GM21367 (cell line): Measurements from ENCODE around the gene PPAN.

Source experiments
- ATAC-seq: cut with Tn5 transposase; IDR thresholded peaks from one replicate; pipeline ENCODE4 v1.9.1; 2021; ENCODE audit not compliant: unreplicated experiment

PPAN gene

DNA sequence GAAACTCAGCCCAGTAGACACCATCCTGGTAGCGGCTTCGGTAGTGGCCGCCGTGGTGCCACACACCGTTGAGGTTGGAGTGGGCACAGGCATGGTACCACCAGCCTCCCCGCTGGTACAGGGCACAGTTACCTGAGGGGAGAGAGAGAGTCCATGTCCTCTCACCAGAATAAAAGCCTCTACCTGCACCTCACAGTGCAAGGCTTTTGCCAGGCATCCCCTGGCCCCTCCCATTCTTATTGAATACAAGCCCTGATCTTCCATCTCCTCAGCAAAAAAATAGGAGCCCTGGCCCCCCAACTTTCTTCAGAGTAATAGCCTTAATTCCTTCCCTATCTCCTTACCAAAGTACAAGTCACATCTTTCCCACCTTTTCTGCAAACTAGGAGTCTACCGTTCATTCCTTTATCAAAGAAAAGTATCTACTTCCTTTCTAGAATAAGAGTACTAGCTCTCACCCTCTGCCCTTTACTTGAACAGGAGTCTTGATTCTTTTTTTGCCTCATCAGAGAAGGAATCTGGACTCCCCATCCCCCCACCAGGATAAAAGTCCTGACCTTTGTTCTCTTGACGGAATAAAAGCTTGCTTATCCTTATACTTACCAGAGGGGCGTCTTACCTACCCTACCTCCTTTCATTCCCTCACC lies 13.4 kb upstream of the PPAN start:
- no peak for ATAC-seq

GRCh38 chr19:10093295-10094186 lies 12.6 kb upstream of the PPAN start:
- ATAC-seq = no peak

DNA sequence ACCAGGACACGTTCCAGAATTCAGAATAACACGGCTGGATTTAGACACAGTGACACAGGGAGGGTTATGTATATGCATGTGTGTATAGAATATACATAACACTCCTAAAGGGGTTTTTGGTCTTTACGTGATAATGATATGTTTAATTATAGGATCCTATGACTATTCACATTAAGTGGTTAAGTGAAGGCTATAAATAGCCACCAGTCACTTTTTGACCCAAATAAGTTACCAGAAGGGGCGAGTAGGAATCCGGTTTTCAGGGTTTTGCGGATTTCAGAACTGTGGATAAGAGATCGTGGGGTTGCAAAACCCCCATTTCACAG lies 10.6 kb upstream of the PPAN start:
- no peak for ATAC-seq

- no peak for ATAC-seq
These were observed 10.1 kb upstream of the PPAN start for GRCh38 chr19:10095948-10096614.

GRCh38 chr19:10096615-10096963 lies 9.6 kb upstream of the PPAN start:
- ATAC-seq = no peak

- no peak for ATAC-seq
These were observed 5.9 kb upstream of the PPAN start for GRCh38 chr19:10100163-10100785.

- ATAC-seq = no peak
These were observed 3.4 kb upstream of the PPAN start for GRCh38 chr19:10102787-10103236.

DNA sequence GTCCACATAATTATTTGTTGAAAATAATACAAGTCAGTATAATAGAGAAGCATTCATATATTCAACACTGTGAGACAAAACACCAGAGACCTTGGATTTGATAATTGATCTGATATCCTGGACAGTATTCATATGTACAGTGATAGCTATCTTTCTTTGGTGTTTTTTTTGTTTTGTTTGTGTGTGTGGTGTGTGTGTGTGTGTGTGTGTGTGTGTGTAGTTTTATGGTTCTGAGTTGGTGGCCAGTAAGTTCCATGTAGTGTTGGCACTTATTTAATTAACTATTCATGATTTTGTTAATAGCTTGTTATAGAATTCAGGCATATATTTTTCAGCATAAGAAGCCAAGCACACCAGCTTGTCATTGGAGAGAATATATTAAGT lies 2.0 kb upstream of the PPAN start:
- no peak for ATAC-seq

- peak; percentile 34 for ATAC-seq
These were observed 1.3 kb upstream of the PPAN start for GRCh38 chr19:10104665-10105508.

GRCh38 chr19:10105509-10106099 lies 558 bp upstream of the PPAN start:
- ATAC-seq = no peak

DNA sequence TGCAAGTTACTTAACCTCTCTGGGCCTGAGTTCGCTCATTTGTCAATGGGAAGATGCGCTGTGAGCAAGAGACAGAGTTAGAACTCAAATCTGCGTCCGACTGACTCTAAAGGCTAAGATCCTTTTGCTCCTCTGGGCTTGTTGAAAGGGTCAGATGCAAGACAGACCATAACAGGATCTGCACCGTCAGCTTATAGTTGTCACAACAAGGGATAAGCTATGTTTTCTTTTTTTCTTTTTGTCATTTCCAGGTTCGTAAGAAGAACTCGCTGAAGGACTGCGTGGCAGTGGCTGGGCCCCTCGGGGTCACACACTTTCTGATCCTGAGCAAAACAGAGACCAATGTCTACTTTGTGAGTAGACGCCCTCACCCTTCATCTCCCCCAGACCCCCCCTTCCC lies 1.1 kb downstream of the PPAN start:
- no peak for ATAC-seq

GRCh38 chr19:10107817-10108367 lies 1.7 kb downstream of the PPAN start:
- ATAC-seq = no peak

GRCh38 chr19:10109528-10109927 lies 3.4 kb downstream of the PPAN start:
- ATAC-seq = no peak

- no peak for ATAC-seq
These were observed 4.2 kb downstream of the PPAN start for GRCh38 chr19:10110076-10110971.

DNA sequence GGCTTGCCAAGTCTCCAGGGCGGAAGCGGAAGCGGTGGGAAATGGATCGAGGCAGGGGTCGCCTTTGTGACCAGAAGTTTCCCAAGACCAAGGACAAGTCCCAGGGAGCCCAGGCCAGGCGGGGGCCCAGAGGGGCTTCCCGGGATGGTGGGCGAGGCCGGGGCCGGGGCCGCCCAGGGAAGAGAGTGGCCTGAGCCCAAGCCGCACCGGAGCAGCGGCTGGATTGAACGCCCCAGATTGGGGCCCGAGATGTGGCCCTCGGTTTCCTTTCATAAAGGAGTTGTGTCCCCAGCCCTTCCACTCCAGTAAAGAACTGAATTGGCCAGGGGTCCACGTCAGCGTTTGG lies 4.8 kb downstream of the PPAN start:
- ATAC-seq = no peak

GRCh38 chr19:10111405-10111811 lies 5.2 kb downstream of the PPAN start, which contains the start of gene P2RY11:
Gene P2RY11, plus strand, starts transcription at chr19:10111693. Its CDS starts 29 bp downstream, at chr19:10111722.
- ATAC-seq = no peak

DNA sequence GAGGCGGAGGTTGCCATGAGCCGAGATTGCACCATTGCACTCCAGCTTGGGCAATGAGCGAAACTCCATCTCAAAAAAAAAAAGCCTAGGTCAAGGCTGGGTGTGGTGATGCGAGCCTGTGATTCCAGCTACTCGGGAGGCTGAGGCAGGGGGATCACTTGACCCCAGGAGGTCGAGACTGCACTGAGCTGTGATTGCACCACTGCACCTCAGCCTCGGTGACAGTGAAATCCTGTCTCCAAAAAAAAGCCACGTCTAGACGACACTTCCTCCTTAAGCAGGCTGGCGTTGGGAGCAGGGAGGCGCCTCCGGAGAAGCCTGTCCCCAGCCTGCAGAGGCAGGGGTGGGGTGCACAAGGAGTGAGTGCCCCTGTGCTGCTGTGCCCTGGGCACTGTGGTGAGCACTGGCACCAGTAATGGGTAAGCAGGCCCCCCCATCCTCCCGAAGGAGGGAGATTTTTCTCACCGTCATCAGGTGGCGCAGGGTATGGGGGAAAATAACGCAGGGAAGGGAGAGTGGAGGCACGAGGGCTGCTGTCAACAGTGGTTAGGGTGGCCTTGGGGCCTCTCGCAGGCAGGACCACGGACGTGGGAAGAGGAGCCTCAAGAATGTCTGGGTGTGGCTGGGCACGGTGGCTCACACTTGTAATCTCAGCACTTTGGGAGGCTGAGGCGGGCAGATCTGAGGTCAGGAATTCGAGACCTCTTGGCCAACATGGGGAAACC lies 6.0 kb downstream of the PPAN start:
- no peak for ATAC-seq

- no peak for ATAC-seq
These were observed 6.9 kb downstream of the PPAN start for GRCh38 chr19:10112895-10113591.
